SK-N-SH treated with all-trans-retinoic acid at 6 μM for 48 hours (cell line): Measurements from ENCODE around the gene WDR37.

Source experiments
- ATAC-seq: fragments of 200-7000 bp; cut with Tn5 transposase; 3 replicates; pipeline ENCODE4 v1.9.1; 2020; ENCODE audit warnings: mild to moderate bottlenecking, moderate library complexity
- ARNTL ChIP-seq: fragments of 450-650 bp; formaldehyde crosslinking; IDR thresholded peaks from 2 replicates; pipeline ENCODE4 v1.5.0; 2020; ENCODE audit warnings: low read depth, mild to moderate bottlenecking, moderate library complexity, borderline replicate concordance
- BACH2 ChIP-seq: fragments of 250-450 bp; sonication (Bioruptor Pico); IDR thresholded peaks from 2 replicates; pipeline ENCODE4 v1.9.0; 2021; ENCODE audit warnings: mild to moderate bottlenecking, borderline replicate concordance
- CSDC2 ChIP-seq: fragments of 250-450 bp; sonication (Bioruptor Pico); IDR thresholded peaks from 2 replicates; pipeline ENCODE4 v1.5.0; 2020; ENCODE audit warnings: mild to moderate bottlenecking, moderate library complexity
- ESRRG ChIP-seq: fragments of 250-450 bp; sonication (Bioruptor Pico); IDR thresholded peaks from 2 replicates; pipeline ENCODE4 v1.6.1; 2021; ENCODE audit warnings: mild to moderate bottlenecking
- GLIS3 ChIP-seq: fragments of 250-450 bp; sonication (Bioruptor Pico); IDR thresholded peaks from 2 replicates; pipeline ENCODE4 v1.5.0; 2020; ENCODE audit warnings: mild to moderate bottlenecking, moderate library complexity
- ISL1 ChIP-seq: fragments of 250-450 bp; sonication (Bioruptor Pico); IDR thresholded peaks from 2 replicates; pipeline ENCODE4 v2.1.2; 2022; ENCODE audit warnings: mild to moderate bottlenecking, moderate library complexity
- OSR1 ChIP-seq: fragments of 250-450 bp; sonication (Bioruptor Pico); IDR thresholded peaks from 2 replicates; pipeline ENCODE4 v1.8.0; 2022; ENCODE audit warnings: moderate library complexity, mild to moderate bottlenecking, inconsistent platforms
- PPARA ChIP-seq: fragments of 250-450 bp; sonication (Bioruptor Pico); IDR thresholded peaks from 2 replicates; pipeline ENCODE4 v1.5.0; 2020; ENCODE audit warnings: mild to moderate bottlenecking, borderline replicate concordance
- RARB ChIP-seq: fragments of 250-450 bp; sonication (Bioruptor Pico); IDR thresholded peaks from 2 replicates; pipeline ENCODE4 v1.8.0; 2021; ENCODE audit warnings: mild to moderate bottlenecking, moderate library complexity
- SNAI2 ChIP-seq: fragments of 250-450 bp; sonication (Bioruptor Pico); IDR thresholded peaks from 2 replicates; pipeline ENCODE4 v1.5.0; 2020; ENCODE audit warnings: mild to moderate bottlenecking, moderate library complexity
- TCF4 ChIP-seq: fragments of 250-450 bp; sonication (Bioruptor Pico); IDR thresholded peaks from 2 replicates; pipeline ENCODE4 v1.8.0; 2021; ENCODE audit warnings: mild to moderate bottlenecking, moderate library complexity, borderline replicate concordance
- TOX ChIP-seq: fragments of 250-450 bp; sonication (Bioruptor Pico); IDR thresholded peaks from 2 replicates; pipeline ENCODE4 v1.8.0; 2021; ENCODE audit warnings: mild to moderate bottlenecking, moderate library complexity, borderline replicate concordance
- ZFP3 ChIP-seq: fragments of 250-450 bp; sonication (Bioruptor Pico); IDR thresholded peaks from 2 replicates; pipeline ENCODE4 v1.5.0; 2020; ENCODE audit warnings: mild to moderate bottlenecking, moderate library complexity
- ZFP30 ChIP-seq: fragments of 450-650 bp; formaldehyde crosslinking; IDR thresholded peaks from 2 replicates; pipeline ENCODE4 v1.5.0; 2022; ENCODE audit warnings: mild to moderate bottlenecking, moderate library complexity
- ZNF565 ChIP-seq: fragments of 450-650 bp; formaldehyde crosslinking; conservative IDR thresholded peaks from 2 replicates; pipeline ENCODE4 v1.5.0; 2020; ENCODE audit warnings: low read depth, mild to moderate bottlenecking, moderate library complexity
- ZNF70 ChIP-seq: fragments of 450-650 bp; formaldehyde crosslinking; IDR thresholded peaks from 2 replicates; pipeline ENCODE4 v1.5.0; 2020; ENCODE audit warnings: mild to moderate bottlenecking, moderate library complexity
- ZNF8 ChIP-seq: fragments of 450-650 bp; formaldehyde crosslinking; IDR thresholded peaks from 2 replicates; pipeline ENCODE4 v1.5.0; 2020; ENCODE audit warnings: mild to moderate bottlenecking, moderate library complexity
- TF ChIP-seq, protein P1 (sequence below): fragments of 250-450 bp; sonication (Bioruptor Pico); IDR thresholded peaks from 2 replicates; pipeline ENCODE4 v1.5.1; 2021; ENCODE audit warnings: mild to moderate bottlenecking, moderate library complexity
- TF ChIP-seq, protein P2 (sequence below): fragments of 250-450 bp; sonication (Bioruptor Pico); IDR thresholded peaks from 2 replicates; pipeline ENCODE4 v1.5.0; 2020; ENCODE audit warnings: mild to moderate bottlenecking, moderate library complexity
- TF ChIP-seq, protein P3 (sequence below): fragments of 250-450 bp; sonication (Bioruptor Pico); IDR thresholded peaks from 2 replicates; pipeline ENCODE4 v1.5.1; 2020; ENCODE audit warnings: low read depth, mild to moderate bottlenecking, moderate library complexity

The WDR37 gene

DNA sequence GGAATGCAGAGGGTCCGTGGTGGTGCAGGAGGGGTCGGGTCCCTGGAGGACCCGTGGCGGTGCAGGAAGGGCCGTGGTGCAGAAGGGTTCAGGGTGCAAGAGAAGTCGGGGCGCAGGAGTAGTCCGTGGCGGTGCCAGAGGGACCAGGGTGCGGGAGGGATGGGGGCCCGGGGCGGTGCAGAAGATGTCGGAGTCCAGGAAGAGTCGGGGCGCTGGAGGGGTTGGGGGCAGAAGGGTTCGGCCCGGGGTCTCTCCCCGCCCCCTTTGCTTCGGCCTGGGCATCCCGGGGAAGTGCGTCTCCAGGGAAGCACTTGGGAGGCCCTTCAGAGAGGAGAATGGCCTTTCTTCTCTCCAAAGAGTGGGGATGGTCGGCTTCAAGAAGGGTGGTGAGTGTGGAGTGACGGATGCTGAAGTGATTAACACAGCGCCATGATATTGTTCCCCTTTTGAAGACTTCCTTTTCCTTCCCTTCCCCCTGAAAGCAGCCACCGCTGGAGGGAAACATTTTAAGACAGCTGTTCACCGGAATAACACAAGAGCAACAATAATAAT, 997 bp downstream of the WDR37 start:
- ATAC-seq: peak; percentile 41
- TF ChIP-seq ZNF8 (CRISPR knock-in tag) (no peak), TOX (CRISPR knock-in tag) (no peak), PPARA (CRISPR knock-in tag) (no peak), ZNF565 (CRISPR knock-in tag) (no peak), SNAI2 (CRISPR knock-in tag) (no peak)
- TF ChIP-seq, protein P1, sequence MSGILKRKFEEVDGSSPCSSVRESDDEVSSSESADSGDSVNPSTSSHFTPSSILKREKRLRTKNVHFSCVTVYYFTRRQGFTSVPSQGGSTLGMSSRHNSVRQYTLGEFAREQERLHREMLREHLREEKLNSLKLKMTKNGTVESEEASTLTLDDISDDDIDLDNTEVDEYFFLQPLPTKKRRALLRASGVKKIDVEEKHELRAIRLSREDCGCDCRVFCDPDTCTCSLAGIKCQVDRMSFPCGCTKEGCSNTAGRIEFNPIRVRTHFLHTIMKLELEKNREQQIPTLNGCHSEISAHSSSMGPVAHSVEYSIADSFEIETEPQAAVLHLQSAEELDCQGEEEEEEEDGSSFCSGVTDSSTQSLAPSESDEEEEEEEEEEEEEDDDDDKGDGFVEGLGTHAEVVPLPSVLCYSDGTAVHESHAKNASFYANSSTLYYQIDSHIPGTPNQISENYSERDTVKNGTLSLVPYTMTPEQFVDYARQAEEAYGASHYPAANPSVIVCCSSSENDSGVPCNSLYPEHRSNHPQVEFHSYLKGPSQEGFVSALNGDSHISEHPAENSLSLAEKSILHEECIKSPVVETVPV (CRISPR knock-in tag): no peak

DNA sequence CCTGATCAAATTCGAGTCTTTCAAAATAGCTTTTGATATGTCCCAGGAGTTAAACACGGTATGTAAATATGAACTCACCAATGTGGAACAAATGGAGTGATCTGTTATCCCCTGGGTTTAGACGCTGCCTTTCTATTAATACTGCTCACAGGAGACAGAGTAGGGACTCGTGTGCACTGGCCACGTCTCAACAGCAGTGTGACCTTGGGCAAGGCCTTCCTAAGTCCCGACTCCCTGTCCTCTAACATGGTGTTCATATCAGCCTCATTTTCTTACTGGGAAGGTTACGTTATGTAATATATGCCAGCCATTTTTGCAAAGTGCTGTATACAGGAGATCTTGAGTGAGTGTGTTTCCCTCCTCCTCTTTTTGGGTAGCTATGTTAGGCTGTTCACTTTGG, 1.8 kb downstream of the WDR37 start:
- ATAC-seq: no peak
- TF ChIP-seq OSR1 (CRISPR knock-in tag) (no peak), GLIS3 (no peak), ZNF565 (CRISPR knock-in tag) (no peak), ARNTL (CRISPR knock-in tag) (no peak), TCF4 (CRISPR knock-in tag) (no peak), ZFP3 (CRISPR knock-in tag) (no peak), RARB (CRISPR knock-in tag) (no peak), ESRRG (CRISPR knock-in tag) (no peak), ZNF70 (CRISPR knock-in tag) (no peak), ZFP30 (no peak), TOX (CRISPR knock-in tag) (no peak), CSDC2 (CRISPR knock-in tag) (no peak), ZNF8 (CRISPR knock-in tag) (no peak), BACH2 (CRISPR knock-in tag) (no peak)
- TF ChIP-seq, protein P1 (CRISPR knock-in tag): no peak
- TF ChIP-seq, protein P2, sequence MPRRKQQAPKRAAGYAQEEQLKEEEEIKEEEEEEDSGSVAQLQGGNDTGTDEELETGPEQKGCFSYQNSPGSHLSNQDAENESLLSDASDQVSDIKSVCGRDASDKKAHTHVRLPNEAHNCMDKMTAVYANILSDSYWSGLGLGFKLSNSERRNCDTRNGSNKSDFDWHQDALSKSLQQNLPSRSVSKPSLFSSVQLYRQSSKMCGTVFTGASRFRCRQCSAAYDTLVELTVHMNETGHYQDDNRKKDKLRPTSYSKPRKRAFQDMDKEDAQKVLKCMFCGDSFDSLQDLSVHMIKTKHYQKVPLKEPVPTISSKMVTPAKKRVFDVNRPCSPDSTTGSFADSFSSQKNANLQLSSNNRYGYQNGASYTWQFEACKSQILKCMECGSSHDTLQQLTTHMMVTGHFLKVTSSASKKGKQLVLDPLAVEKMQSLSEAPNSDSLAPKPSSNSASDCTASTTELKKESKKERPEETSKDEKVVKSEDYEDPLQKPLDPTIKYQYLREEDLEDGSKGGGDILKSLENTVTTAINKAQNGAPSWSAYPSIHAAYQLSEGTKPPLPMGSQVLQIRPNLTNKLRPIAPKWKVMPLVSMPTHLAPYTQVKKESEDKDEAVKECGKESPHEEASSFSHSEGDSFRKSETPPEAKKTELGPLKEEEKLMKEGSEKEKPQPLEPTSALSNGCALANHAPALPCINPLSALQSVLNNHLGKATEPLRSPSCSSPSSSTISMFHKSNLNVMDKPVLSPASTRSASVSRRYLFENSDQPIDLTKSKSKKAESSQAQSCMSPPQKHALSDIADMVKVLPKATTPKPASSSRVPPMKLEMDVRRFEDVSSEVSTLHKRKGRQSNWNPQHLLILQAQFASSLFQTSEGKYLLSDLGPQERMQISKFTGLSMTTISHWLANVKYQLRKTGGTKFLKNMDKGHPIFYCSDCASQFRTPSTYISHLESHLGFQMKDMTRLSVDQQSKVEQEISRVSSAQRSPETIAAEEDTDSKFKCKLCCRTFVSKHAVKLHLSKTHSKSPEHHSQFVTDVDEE: no peak

DNA sequence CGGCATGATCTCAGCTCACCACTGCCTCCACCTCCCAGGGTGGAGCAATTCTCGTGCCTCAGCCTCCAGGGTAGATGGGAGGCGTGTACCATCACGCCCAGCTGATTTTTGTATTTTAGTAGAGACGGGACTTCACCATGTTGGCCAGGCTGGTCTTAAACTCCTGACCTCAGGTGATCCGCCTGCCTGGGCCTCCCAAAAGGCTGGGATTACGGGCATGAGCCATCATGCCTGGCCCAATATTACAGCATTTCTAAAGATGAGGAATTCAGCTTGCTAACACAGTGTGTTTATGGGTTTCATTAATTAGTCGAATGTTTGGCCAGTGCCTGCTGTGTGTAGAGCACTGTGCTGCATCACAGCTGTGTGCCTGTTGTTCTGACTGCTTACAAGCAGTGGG, 3.7 kb downstream of the WDR37 start:
- no peak for ATAC-seq

More for the DNA sequence above, 3.7 kb downstream of the WDR37 start:
- TF ChIP-seq, protein P2: no peak
- TF ChIP-seq ZFP30: no peak
- no peak for TF ChIP-seq ZNF565 (CRISPR knock-in tag)
- TF ChIP-seq, protein P3, sequence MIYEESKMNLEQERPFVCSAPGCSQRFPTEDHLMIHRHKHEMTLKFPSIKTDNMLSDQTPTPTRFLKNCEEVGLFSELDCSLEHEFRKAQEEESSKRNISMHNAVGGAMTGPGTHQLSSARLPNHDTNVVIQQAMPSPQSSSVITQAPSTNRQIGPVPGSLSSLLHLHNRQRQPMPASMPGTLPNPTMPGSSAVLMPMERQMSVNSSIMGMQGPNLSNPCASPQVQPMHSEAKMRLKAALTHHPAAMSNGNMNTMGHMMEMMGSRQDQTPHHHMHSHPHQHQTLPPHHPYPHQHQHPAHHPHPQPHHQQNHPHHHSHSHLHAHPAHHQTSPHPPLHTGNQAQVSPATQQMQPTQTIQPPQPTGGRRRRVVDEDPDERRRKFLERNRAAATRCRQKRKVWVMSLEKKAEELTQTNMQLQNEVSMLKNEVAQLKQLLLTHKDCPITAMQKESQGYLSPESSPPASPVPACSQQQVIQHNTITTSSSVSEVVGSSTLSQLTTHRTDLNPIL (CRISPR knock-in tag): no peak
- no peak for TF ChIP-seq TCF4 (CRISPR knock-in tag)
- TF ChIP-seq ARNTL (CRISPR knock-in tag): no peak
- TF ChIP-seq ISL1: no peak
- no peak for TF ChIP-seq OSR1 (CRISPR knock-in tag)
- TF ChIP-seq GLIS3: no peak
